NCI-H1105 treated with DMSO at 0.1 percent for 48 hours (cell line): Measurements from ENCODE around the gene OR5A2.
"Not testable (repeated sequence)": the region's sequence is repeated elsewhere in the genome, so short reads cannot be mapped to it uniquely, and the experiment has no call there.

ENCODE experiments used
- DNase-seq: peaks from one replicate; lab custom pipeline; 2025; lab: John Stamatoyannopoulos, UW

OR5A2 gene

GRCh38 chr11:59394186-59394585 lies 32.0 kb downstream of the OR5A2 start:
- DNase-seq: no peak

GRCh38 chr11:59380263-59381059 lies 45.8 kb downstream of the OR5A2 start:
- DNase-seq: no peak

GRCh38 chr11:59372324-59372723 lies 53.9 kb downstream of the OR5A2 start:
- not testable (repeated sequence) for DNase-seq

GRCh38 chr11:59368238-59369022 lies 57.8 kb downstream of the OR5A2 start:
- no peak for DNase-seq
